GM12878 (cell line): ENCODE measurements around the gene SLCO1C1.
"Not testable (repeated sequence)": the region's sequence is repeated elsewhere in the genome, so short reads cannot be mapped to it uniquely, and the experiment has no call there.

Source experiments
- BMI1 ChIP-seq: fragments of 450-650 bp; IDR thresholded peaks from 2 replicates; pipeline ENCODE4 v1.6.1; 2016; ENCODE audit warnings: mild to moderate bottlenecking, moderate library complexity, borderline replicate concordance
- HDAC2 ChIP-seq: fragments of 200-600 bp; sonication (generic); IDR thresholded peaks from 2 replicates; pipeline ENCODE4 v1.6.1; 2017
- IKZF1 ChIP-seq: fragments of 450-650 bp; conservative IDR thresholded peaks from 2 replicates; pipeline ENCODE4 v1.6.1; 2017; ENCODE audit warnings: antibody characterized with exemption, mild to moderate bottlenecking
- KDM1A ChIP-seq: fragments of 200-600 bp; sonication (generic); IDR thresholded peaks from 2 replicates; pipeline ENCODE4 v1.6.1; 2016; ENCODE audit warnings: borderline replicate concordance
- POLR2AphosphoS5 ChIP-seq: IDR thresholded peaks from 2 replicates; pipeline ENCODE4 v1.6.1; 2011; ENCODE audit warnings: mild to moderate bottlenecking, low read length, inconsistent platforms
- SIN3A ChIP-seq: IDR thresholded peaks from 2 replicates; pipeline ENCODE4 v1.6.1; 2012; ENCODE audit warnings: low read depth, low read length, improper control_type of control experiment
- SMC3 ChIP-seq: IDR thresholded peaks from 2 replicates; pipeline ENCODE4 v1.6.1; 2011; ENCODE audit warnings: low read length, improper control_type of control experiment, borderline replicate concordance
- SRF ChIP-seq, 2 experiments: IDR thresholded peaks; 2 replicates each; pipeline ENCODE4 v1.6.1; 2011; ENCODE audit warnings: low read depth in 2 of 2, low read length in 2 of 2, mild to moderate bottlenecking in 1 of 2, moderate library complexity in 1 of 2
- TF ChIP-seq, protein P1 (sequence below), 3 experiments: IDR thresholded peaks in 2 of 3; conservative IDR thresholded peaks in 1 of 3; 2 replicates each; pipeline ENCODE4 v1.5.1; 2011; ENCODE audit warnings: low read depth in 3 of 3, low read length in 3 of 3, mild to moderate bottlenecking in 3 of 3, control low read depth in 2 of 3, moderate library complexity in 2 of 3, inconsistent platforms in 1 of 3, mixed read lengths in 1 of 3; ENCODE audit not compliant: control insufficient read depth in 2 of 3, insufficient read depth in 1 of 3; ENCODE audit errors: extremely low read depth in 1 of 3
- TF ChIP-seq, protein P2 (sequence below): IDR thresholded peaks from 2 replicates; pipeline ENCODE4 v1.6.1; 2012; ENCODE audit warnings: mild to moderate bottlenecking, low read depth, low read length
- TF ChIP-seq, protein P3 (sequence below): IDR thresholded peaks from 2 replicates; pipeline ENCODE4 v1.6.1; 2011; ENCODE audit warnings: low read depth, mild to moderate bottlenecking, low read length, moderate library complexity, borderline replicate concordance; ENCODE audit errors: extremely low read depth

DNA sequence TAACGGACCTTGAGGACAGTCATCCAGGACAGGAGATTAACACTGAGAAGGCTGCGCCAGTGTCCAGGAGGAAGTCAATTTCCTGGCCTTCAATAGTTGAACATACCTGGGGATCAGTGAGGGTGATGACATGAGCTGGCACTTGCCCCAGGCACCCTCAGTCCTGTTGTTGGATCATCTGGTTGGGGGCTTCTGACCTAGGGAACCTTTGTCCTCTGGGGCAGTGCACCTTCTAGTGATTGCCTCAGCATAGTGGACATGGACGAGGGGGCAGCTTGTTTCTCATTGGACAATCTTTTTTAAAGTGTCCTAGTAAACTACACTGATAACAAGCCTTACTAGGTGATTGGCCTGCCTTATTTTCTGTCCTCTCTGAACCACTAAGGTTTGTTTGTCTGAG is 84.8 kb downstream of the SLCO1C1 start:
- TF ChIP-seq, protein P1, sequence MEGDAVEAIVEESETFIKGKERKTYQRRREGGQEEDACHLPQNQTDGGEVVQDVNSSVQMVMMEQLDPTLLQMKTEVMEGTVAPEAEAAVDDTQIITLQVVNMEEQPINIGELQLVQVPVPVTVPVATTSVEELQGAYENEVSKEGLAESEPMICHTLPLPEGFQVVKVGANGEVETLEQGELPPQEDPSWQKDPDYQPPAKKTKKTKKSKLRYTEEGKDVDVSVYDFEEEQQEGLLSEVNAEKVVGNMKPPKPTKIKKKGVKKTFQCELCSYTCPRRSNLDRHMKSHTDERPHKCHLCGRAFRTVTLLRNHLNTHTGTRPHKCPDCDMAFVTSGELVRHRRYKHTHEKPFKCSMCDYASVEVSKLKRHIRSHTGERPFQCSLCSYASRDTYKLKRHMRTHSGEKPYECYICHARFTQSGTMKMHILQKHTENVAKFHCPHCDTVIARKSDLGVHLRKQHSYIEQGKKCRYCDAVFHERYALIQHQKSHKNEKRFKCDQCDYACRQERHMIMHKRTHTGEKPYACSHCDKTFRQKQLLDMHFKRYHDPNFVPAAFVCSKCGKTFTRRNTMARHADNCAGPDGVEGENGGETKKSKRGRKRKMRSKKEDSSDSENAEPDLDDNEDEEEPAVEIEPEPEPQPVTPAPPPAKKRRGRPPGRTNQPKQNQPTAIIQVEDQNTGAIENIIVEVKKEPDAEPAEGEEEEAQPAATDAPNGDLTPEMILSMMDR (IDR thresholded peaks at IDR 0.05 in 2 of 3, conservative IDR thresholded peaks at IDR 0.05 in 1 of 3; ENCODE audit: control insufficient read depth in 2 of 3, extremely low read depth in 1 of 3, insufficient read depth in 1 of 3, low read depth in 3 of 3, low read length in 3 of 3) = not testable (repeated sequence)
- TF ChIP-seq BMI1; IKZF1; KDM1A; SIN3A; SRF (IDR thresholded peaks at IDR 0.05; ENCODE audit: low read depth in 2 of 2, low read length in 2 of 2); HDAC2; POLR2AphosphoS5; SMC3: not testable (repeated sequence)
- TF ChIP-seq, protein P2, sequence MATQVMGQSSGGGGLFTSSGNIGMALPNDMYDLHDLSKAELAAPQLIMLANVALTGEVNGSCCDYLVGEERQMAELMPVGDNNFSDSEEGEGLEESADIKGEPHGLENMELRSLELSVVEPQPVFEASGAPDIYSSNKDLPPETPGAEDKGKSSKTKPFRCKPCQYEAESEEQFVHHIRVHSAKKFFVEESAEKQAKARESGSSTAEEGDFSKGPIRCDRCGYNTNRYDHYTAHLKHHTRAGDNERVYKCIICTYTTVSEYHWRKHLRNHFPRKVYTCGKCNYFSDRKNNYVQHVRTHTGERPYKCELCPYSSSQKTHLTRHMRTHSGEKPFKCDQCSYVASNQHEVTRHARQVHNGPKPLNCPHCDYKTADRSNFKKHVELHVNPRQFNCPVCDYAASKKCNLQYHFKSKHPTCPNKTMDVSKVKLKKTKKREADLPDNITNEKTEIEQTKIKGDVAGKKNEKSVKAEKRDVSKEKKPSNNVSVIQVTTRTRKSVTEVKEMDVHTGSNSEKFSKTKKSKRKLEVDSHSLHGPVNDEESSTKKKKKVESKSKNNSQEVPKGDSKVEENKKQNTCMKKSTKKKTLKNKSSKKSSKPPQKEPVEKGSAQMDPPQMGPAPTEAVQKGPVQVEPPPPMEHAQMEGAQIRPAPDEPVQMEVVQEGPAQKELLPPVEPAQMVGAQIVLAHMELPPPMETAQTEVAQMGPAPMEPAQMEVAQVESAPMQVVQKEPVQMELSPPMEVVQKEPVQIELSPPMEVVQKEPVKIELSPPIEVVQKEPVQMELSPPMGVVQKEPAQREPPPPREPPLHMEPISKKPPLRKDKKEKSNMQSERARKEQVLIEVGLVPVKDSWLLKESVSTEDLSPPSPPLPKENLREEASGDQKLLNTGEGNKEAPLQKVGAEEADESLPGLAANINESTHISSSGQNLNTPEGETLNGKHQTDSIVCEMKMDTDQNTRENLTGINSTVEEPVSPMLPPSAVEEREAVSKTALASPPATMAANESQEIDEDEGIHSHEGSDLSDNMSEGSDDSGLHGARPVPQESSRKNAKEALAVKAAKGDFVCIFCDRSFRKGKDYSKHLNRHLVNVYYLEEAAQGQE = not testable (repeated sequence)
- TF ChIP-seq, protein P3, sequence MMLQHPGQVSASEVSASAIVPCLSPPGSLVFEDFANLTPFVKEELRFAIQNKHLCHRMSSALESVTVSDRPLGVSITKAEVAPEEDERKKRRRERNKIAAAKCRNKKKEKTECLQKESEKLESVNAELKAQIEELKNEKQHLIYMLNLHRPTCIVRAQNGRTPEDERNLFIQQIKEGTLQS = not testable (repeated sequence)
